GM18520 (cell line): ENCODE measurements around the gene SCFD2.
"Not testable (repeated sequence)": the region's sequence is repeated elsewhere in the genome, so short reads cannot be mapped to it uniquely, and the experiment has no call there.

Source experiments
- ATAC-seq: cut with Tn5 transposase; IDR thresholded peaks from one replicate; pipeline ENCODE4 v1.9.1; 2021; ENCODE audit not compliant: unreplicated experiment

The SCFD2 gene

GRCh38 chr4:53267026-53267425 is 98.8 kb downstream of the SCFD2 start:
- ATAC-seq = no peak

GRCh38 chr4:53255986-53256385 is 109.9 kb downstream of the SCFD2 start:
- ATAC-seq = not testable (repeated sequence)

- no peak for ATAC-seq
Observed at GRCh38 chr4:53240573-53240972, 125.3 kb downstream of the SCFD2 start.

GRCh38 chr4:53238352-53238751 is 127.5 kb downstream of the SCFD2 start:
- not testable (repeated sequence) for ATAC-seq

- ATAC-seq = not testable (repeated sequence)
Observed at GRCh38 chr4:53237811-53238210, 128.1 kb downstream of the SCFD2 start.

GRCh38 chr4:53236624-53237023 is 129.2 kb downstream of the SCFD2 start:
- not testable (repeated sequence) for ATAC-seq

- ATAC-seq = peak; percentile 68
Observed at GRCh38 chr4:53235547-53235946, 130.3 kb downstream of the SCFD2 start.

GRCh38 chr4:53234669-53235068 is 131.2 kb downstream of the SCFD2 start:
- ATAC-seq = no peak

- no peak for ATAC-seq
Observed at GRCh38 chr4:53234111-53234510, 131.8 kb downstream of the SCFD2 start.

GRCh38 chr4:53233114-53233795 is 132.6 kb downstream of the SCFD2 start:
- no peak for ATAC-seq

GRCh38 chr4:53232371-53232770 is 133.5 kb downstream of the SCFD2 start:
- ATAC-seq = no peak

- no peak for ATAC-seq
Observed at GRCh38 chr4:53228036-53228435, 137.8 kb downstream of the SCFD2 start.

- no peak for ATAC-seq
Observed at GRCh38 chr4:53227451-53227850, 138.4 kb downstream of the SCFD2 start.

- ATAC-seq = no peak
Observed at GRCh38 chr4:53221832-53222480, 143.9 kb downstream of the SCFD2 start.

GRCh38 chr4:53219148-53219547 is 146.7 kb downstream of the SCFD2 start:
- not testable (repeated sequence) for ATAC-seq

GRCh38 chr4:53208753-53209152 is 157.1 kb downstream of the SCFD2 start:
- ATAC-seq = no peak

GRCh38 chr4:53205970-53206369 is 159.9 kb downstream of the SCFD2 start:
- ATAC-seq = no peak

GRCh38 chr4:53199356-53199755 is 166.5 kb downstream of the SCFD2 start:
- no peak for ATAC-seq

- ATAC-seq = no peak
Observed at GRCh38 chr4:53197772-53198142, 168.1 kb downstream of the SCFD2 start.

- no peak for ATAC-seq
Observed at GRCh38 chr4:53196882-53197771, 168.7 kb downstream of the SCFD2 start.

GRCh38 chr4:53195815-53196661 is 169.8 kb downstream of the SCFD2 start:
- no peak for ATAC-seq
